ENCODE results near the gene P2RX1. TPM values are rescaled to one million over a fixed set of nuclear protein-coding genes. Genes with fewer than 3 reads are reported as not detected.

Gene P2RX1
- total RNA-seq, 4 donors from 2014 or later, result 0.87 to 8.6 (median 4.9) TPM

GRCh38 chr17:3962965-3963236, 46.6 kb upstream of the P2RX1 start:
- peaks cover 0 to 38% (median 16%) of the 10 kb centered on the region in 4 donors for H3K4me1 ChIP-seq
- peak overlapping the region in 1 of 4 donors; percentile 74 for H3K27ac ChIP-seq
- no peak for DNase-seq (ENCODE audit: low spot score in 2 of 2)
- H3K36me3 ChIP-seq, result no peaks in the 10 kb centered on the region
- peaks cover 0 to 59% of the 10 kb centered on the region in 2 donors for H3K27me3 ChIP-seq
- peak overlapping the region in 1 of 4 donors; percentile 63 for H3K4me3 ChIP-seq
- TF ChIP-seq EP300 (IDR thresholded peaks at IDR 0.05) (no peak), CTCF (IDR thresholded peaks at IDR 0.05) (no peak), POLR2A (IDR thresholded peaks at IDR 0.05) (no peak)
- no peaks in the 10 kb centered on the region for H3K9me3 ChIP-seq

GRCh38 chr17:3962217-3962964, 46.1 kb upstream of the P2RX1 start:
- no peak for TF ChIP-seq EP300 (IDR thresholded peaks at IDR 0.05)
- TF ChIP-seq POLR2A (IDR thresholded peaks at IDR 0.05), result no peak
- no peak for TF ChIP-seq CTCF (IDR thresholded peaks at IDR 0.05)
- Histone ChIP-seq H3K36me3 (no peaks in the 10 kb centered on the region), H3K4me1 (peaks cover 0 to 38% (median 16%) of the 10 kb centered on the region in 4 donors), H3K27me3 (peaks cover 0 to 57% of the 10 kb centered on the region in 2 donors), H3K27ac (peak overlapping the region in 1 of 4 donors; percentile 74), H3K4me3 (peak overlapping the region in 1 of 4 donors; percentile 63), H3K9me3 (no peaks in the 10 kb centered on the region)
- no peak for DNase-seq (ENCODE audit: low spot score in 2 of 2)
- 51 to 57% methylated on average over 11 of the region's 11 CpGs for WGBS, 2 donors

- no peak for TF ChIP-seq POLR2A (IDR thresholded peaks at IDR 0.05)
- TF ChIP-seq CTCF (IDR thresholded peaks at IDR 0.05), result no peak
- H3K4me1 ChIP-seq, result peaks cover 0 to 38% (median 16%) of the 10 kb centered on the region in 4 donors
- H3K36me3 ChIP-seq, result no peaks in the 10 kb centered on the region
- peaks cover 0 to 52% of the 10 kb centered on the region in 2 donors for H3K27me3 ChIP-seq
- DNase-seq (ENCODE audit: low spot score in 2 of 2), result no peak
- H3K9me3 ChIP-seq, result no peaks in the 10 kb centered on the region
- peak overlapping the region in 1 of 4 donors; percentile 9 for H3K4me3 ChIP-seq
- 33 to 58% methylated on average over 1 to 5 of the region's 5 CpGs for WGBS, 2 donors
- peak overlapping the region in 1 of 4 donors; percentile 74 for H3K27ac ChIP-seq
Measured at GRCh38 chr17:3961564-3962047, 45.3 kb upstream of the P2RX1 start.

GRCh38 chr17:3960764-3961163, 44.5 kb upstream of the P2RX1 start:
- peaks cover 0 to 44% of the 10 kb centered on the region in 2 donors for H3K27me3 ChIP-seq
- no peak for TF ChIP-seq EP300 (IDR thresholded peaks at IDR 0.05)
- no peak for TF ChIP-seq POLR2A (IDR thresholded peaks at IDR 0.05)
- TF ChIP-seq CTCF (IDR thresholded peaks at IDR 0.05), result no peak
- no peaks in the 10 kb centered on the region for H3K9me3 ChIP-seq
- H3K4me3 ChIP-seq, result no peak overlapping the region
- peaks cover 0 to 38% (median 16%) of the 10 kb centered on the region in 4 donors for H3K4me1 ChIP-seq
- no peaks in the 10 kb centered on the region for H3K36me3 ChIP-seq
- no peak for DNase-seq (ENCODE audit: low spot score in 2 of 2)
- H3K27ac ChIP-seq, result peak overlapping the region in 1 of 4 donors; percentile 7
- WGBS, 2 donors, result 53 to 59% methylated on average over 13 to 14 of the region's 14 CpGs

GRCh38 chr17:3959921-3960601, 43.8 kb upstream of the P2RX1 start:
- no peaks in the 10 kb centered on the region for H3K36me3 ChIP-seq
- TF ChIP-seq EP300 (IDR thresholded peaks at IDR 0.05) (no peak), CTCF (IDR thresholded peaks at IDR 0.05) (no peak), POLR2A (IDR thresholded peaks at IDR 0.05) (no peak)
- H3K9me3 ChIP-seq, result no peaks in the 10 kb centered on the region
- H3K27me3 ChIP-seq, result peaks cover 0 to 37% of the 10 kb centered on the region in 2 donors
- WGBS, 2 donors, result 83 to 95% methylated on average over 1 to 10 of the region's 14 CpGs
- H3K27ac ChIP-seq, result peak overlapping the region in 1 of 4 donors; percentile 26
- DNase-seq (ENCODE audit: low spot score in 2 of 2), result no peak
- H3K4me3 ChIP-seq, result no peak overlapping the region
- peaks cover 0 to 33% (median 13%) of the 10 kb centered on the region in 4 donors for H3K4me1 ChIP-seq
